NCI-H748 treated with DMSO at 0.1 percent for 48 hours (cell line): ENCODE measurements around the gene CLSTN1.

Experiments used
- DNase-seq: peaks from one replicate; lab custom pipeline; 2025; lab: John Stamatoyannopoulos, UW

The CLSTN1 gene

GRCh38 chr1:9730096-9730901 lies 93.5 kb downstream of the CLSTN1 start:
- no peak for DNase-seq

GRCh38 chr1:9729523-9729922 lies 94.2 kb downstream of the CLSTN1 start:
- DNase-seq, result no peak

GRCh38 chr1:9728451-9729295 lies 95.1 kb downstream of the CLSTN1 start:
- no peak for DNase-seq

- no peak for DNase-seq
Measured at GRCh38 chr1:9726905-9727595, 96.7 kb downstream of the CLSTN1 start.

- no peak for DNase-seq
Measured at GRCh38 chr1:9726406-9726805, 97.4 kb downstream of the CLSTN1 start.

- DNase-seq, result no peak
Measured at GRCh38 chr1:9724706-9725476, 98.9 kb downstream of the CLSTN1 start.

GRCh38 chr1:9723926-9724325 lies 99.8 kb downstream of the CLSTN1 start:
- no peak for DNase-seq

GRCh38 chr1:9723068-9723805 lies 100.5 kb downstream of the CLSTN1 start:
- no peak for DNase-seq

- no peak for DNase-seq
Measured at GRCh38 chr1:9722378-9722749, 101.4 kb downstream of the CLSTN1 start.

GRCh38 chr1:9721606-9722377 lies 102.0 kb downstream of the CLSTN1 start:
- no peak for DNase-seq

- no peak for DNase-seq
Measured at GRCh38 chr1:9720785-9721605, 102.8 kb downstream of the CLSTN1 start.

GRCh38 chr1:9719978-9720722 lies 103.6 kb downstream of the CLSTN1 start:
- no peak for DNase-seq

- no peak for DNase-seq
Measured at GRCh38 chr1:9718006-9718680, 105.6 kb downstream of the CLSTN1 start.

- no peak for DNase-seq
Measured at GRCh38 chr1:9717193-9718005, 106.4 kb downstream of the CLSTN1 start.

- no peak for DNase-seq
Measured at GRCh38 chr1:9716404-9717192, 107.2 kb downstream of the CLSTN1 start.

- DNase-seq, result no peak
Measured at GRCh38 chr1:9715536-9716226, 108.1 kb downstream of the CLSTN1 start.
